Astrocyte of the spinal cord (primary cell): ENCODE results near the gene DENND1A.

Experiments
- DNase-seq: peaks from one replicate; pipeline ENCODE4 v3.0.0; 2011; ENCODE audit warnings: low read depth, low spot score
- H3K4me3 ChIP-seq: 2 replicates; pipeline ENCODE4 v1.5.1; 2011; ENCODE audit warnings: low read depth, mild to moderate bottlenecking, low read length, moderate library complexity
- CTCF ChIP-seq: IDR thresholded peaks from 2 replicates; pipeline ENCODE4 v1.5.1; 2012; ENCODE audit warnings: low read depth, mild to moderate bottlenecking, low read length, inconsistent platforms
- in situ Hi-C: cut with HindIII; loops from 2 replicates; pipeline ENCODE4 v1.10.0; 2017; ENCODE audit warnings: low sequenced_read_pairs

The DENND1A gene

GRCh38 chr9:123652416-123652815 lies 277.5 kb downstream of the DENND1A start:
- no peak for DNase-seq
- TF ChIP-seq CTCF, result no peak
- in situ Hi-C loops, result no loop called here
- no peak overlapping the region for H3K4me3 ChIP-seq

GRCh38 chr9:123651871-123652270 lies 278.1 kb downstream of the DENND1A start:
- in situ Hi-C loops, result no loop called here
- DNase-seq, result no peak
- TF ChIP-seq CTCF, result no peak
- H3K4me3 ChIP-seq, result no peak overlapping the region

- H3K4me3 ChIP-seq, result no peak overlapping the region
- no peak for TF ChIP-seq CTCF
- in situ Hi-C loops, result no loop called here
- DNase-seq, result no peak
Measured at GRCh38 chr9:123651273-123651672, 278.7 kb downstream of the DENND1A start.

GRCh38 chr9:123649909-123650308 lies 280.0 kb downstream of the DENND1A start:
- DNase-seq, result no peak
- in situ Hi-C loops, result no loop called here

GRCh38 chr9:123647145-123647544 lies 282.8 kb downstream of the DENND1A start:
- no peak for DNase-seq
- TF ChIP-seq CTCF, result no peak
- in situ Hi-C loops, result no loop called here
- H3K4me3 ChIP-seq, result no peak overlapping the region

More at GRCh38 chr9:123649909-123650308, 280.0 kb downstream of the DENND1A start:
- no peak for TF ChIP-seq CTCF
- no peak overlapping the region for H3K4me3 ChIP-seq

- H3K4me3 ChIP-seq, result no peak overlapping the region
- no peak for TF ChIP-seq CTCF
- in situ Hi-C loops, result no loop called here
- DNase-seq, result no peak
Measured at GRCh38 chr9:123645762-123646161, 284.2 kb downstream of the DENND1A start.

- in situ Hi-C loops, result no loop called here
- no peak for TF ChIP-seq CTCF
- no peak for DNase-seq
- H3K4me3 ChIP-seq, result no peak overlapping the region
Measured at GRCh38 chr9:123645126-123645525, 284.8 kb downstream of the DENND1A start.
